Panc1 (cell line): ENCODE data around the gene ZSCAN2.

Source experiments
- POLR2AphosphoS5 ChIP-seq: IDR thresholded peaks from 2 replicates; pipeline ENCODE4 v1.6.1; 2012; ENCODE audit warnings: mild to moderate bottlenecking, low read depth, low read length, moderate library complexity
- TCF7L2 ChIP-seq: IDR thresholded peaks from 2 replicates; pipeline ENCODE4 v1.6.1; 2011; ENCODE audit warnings: mild to moderate bottlenecking, low read depth, low read length, inconsistent platforms
- TF ChIP-seq, protein P1 (sequence below): fragments of 450-650 bp; IDR thresholded peaks from 2 replicates; pipeline ENCODE4 v1.5.1; 2017; ENCODE audit warnings: mild to moderate bottlenecking
- TF ChIP-seq, protein P2 (sequence below), 2 experiments: IDR thresholded peaks; 2 replicates each; pipeline ENCODE4 v1.6.1; 2011 to 2012; ENCODE audit warnings: low read depth in 2 of 2, control low read depth in 1 of 2, low read length in 1 of 2, mild to moderate bottlenecking in 1 of 2, moderate library complexity in 1 of 2; ENCODE audit not compliant: insufficient read depth in 1 of 2

DNA sequence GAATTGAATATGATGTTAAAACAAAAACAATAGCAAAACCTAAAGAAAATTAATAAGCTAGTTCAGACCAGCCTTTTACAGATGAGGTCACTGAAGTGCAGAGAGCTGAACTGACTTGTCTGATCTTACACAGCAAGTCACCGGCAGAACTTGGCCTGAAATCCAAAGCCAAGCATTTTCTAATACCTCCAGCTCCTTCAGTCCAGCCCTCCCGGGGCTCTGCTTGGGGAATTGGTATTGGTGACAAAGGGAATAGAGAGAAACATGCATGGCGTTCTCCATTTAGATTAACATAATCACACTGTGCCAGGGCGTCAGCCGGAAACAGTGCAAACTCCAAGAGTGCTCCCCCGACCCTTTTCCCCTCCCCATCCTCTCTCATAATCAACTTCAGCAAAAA, 14.1 kb upstream of the ZSCAN2 start:
- TF ChIP-seq, protein P1, sequence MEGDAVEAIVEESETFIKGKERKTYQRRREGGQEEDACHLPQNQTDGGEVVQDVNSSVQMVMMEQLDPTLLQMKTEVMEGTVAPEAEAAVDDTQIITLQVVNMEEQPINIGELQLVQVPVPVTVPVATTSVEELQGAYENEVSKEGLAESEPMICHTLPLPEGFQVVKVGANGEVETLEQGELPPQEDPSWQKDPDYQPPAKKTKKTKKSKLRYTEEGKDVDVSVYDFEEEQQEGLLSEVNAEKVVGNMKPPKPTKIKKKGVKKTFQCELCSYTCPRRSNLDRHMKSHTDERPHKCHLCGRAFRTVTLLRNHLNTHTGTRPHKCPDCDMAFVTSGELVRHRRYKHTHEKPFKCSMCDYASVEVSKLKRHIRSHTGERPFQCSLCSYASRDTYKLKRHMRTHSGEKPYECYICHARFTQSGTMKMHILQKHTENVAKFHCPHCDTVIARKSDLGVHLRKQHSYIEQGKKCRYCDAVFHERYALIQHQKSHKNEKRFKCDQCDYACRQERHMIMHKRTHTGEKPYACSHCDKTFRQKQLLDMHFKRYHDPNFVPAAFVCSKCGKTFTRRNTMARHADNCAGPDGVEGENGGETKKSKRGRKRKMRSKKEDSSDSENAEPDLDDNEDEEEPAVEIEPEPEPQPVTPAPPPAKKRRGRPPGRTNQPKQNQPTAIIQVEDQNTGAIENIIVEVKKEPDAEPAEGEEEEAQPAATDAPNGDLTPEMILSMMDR = no peak
- TF ChIP-seq POLR2AphosphoS5 (no peak), TCF7L2 (no peak)
- TF ChIP-seq, protein P2, sequence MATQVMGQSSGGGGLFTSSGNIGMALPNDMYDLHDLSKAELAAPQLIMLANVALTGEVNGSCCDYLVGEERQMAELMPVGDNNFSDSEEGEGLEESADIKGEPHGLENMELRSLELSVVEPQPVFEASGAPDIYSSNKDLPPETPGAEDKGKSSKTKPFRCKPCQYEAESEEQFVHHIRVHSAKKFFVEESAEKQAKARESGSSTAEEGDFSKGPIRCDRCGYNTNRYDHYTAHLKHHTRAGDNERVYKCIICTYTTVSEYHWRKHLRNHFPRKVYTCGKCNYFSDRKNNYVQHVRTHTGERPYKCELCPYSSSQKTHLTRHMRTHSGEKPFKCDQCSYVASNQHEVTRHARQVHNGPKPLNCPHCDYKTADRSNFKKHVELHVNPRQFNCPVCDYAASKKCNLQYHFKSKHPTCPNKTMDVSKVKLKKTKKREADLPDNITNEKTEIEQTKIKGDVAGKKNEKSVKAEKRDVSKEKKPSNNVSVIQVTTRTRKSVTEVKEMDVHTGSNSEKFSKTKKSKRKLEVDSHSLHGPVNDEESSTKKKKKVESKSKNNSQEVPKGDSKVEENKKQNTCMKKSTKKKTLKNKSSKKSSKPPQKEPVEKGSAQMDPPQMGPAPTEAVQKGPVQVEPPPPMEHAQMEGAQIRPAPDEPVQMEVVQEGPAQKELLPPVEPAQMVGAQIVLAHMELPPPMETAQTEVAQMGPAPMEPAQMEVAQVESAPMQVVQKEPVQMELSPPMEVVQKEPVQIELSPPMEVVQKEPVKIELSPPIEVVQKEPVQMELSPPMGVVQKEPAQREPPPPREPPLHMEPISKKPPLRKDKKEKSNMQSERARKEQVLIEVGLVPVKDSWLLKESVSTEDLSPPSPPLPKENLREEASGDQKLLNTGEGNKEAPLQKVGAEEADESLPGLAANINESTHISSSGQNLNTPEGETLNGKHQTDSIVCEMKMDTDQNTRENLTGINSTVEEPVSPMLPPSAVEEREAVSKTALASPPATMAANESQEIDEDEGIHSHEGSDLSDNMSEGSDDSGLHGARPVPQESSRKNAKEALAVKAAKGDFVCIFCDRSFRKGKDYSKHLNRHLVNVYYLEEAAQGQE (IDR thresholded peaks at IDR 0.05; ENCODE audit: insufficient read depth in 1 of 2, low read depth in 2 of 2, low read length in 1 of 2) = no peak
